Osteoblast (primary cell): ENCODE measurements around the gene CRHR2. TPM values are rescaled to one million over a fixed set of nuclear protein-coding genes. Genes with fewer than 3 reads are reported as not detected.

ENCODE experiments used
- DNase-seq: peaks from one replicate; pipeline ENCODE4 v3.0.0; 2011; ENCODE audit warnings: low spot score, mixed read lengths; ENCODE audit not compliant: insufficient read length; ENCODE audit errors: missing footprints
- H2AFZ ChIP-seq: 2 replicates; pipeline ENCODE4 v1.6.0; 2011; ENCODE audit warnings: mild to moderate bottlenecking, low read length
- H3K27ac ChIP-seq: 2 replicates; pipeline ENCODE4 v1.5.1; 2011; ENCODE audit warnings: mild to moderate bottlenecking, low read depth, low read length, moderate library complexity
- H3K27me3 ChIP-seq: 2 replicates; pipeline ENCODE4 v1.6.0; 2012; ENCODE audit warnings: mild to moderate bottlenecking, control low read depth, inconsistent platforms, low read length, moderate library complexity; ENCODE audit not compliant: insufficient read depth
- H3K36me3 ChIP-seq: 2 replicates; pipeline ENCODE4 v1.5.1; 2011; ENCODE audit warnings: mild to moderate bottlenecking, low read length, control low read depth, moderate library complexity; ENCODE audit not compliant: insufficient read depth
- H3K4me1 ChIP-seq: 2 replicates; pipeline ENCODE4 v1.5.1; 2011; ENCODE audit warnings: mild to moderate bottlenecking, low read length, control low read depth, moderate library complexity; ENCODE audit not compliant: insufficient read depth
- H3K4me2 ChIP-seq: 2 replicates; pipeline ENCODE4 v1.6.0; 2011; ENCODE audit warnings: mild to moderate bottlenecking, low read length; ENCODE audit not compliant: insufficient read depth
- H3K4me3 ChIP-seq: fragments of 200-600 bp; sonication (generic); 3 replicates; pipeline ENCODE4 v1.5.1; 2012; ENCODE audit warnings: mild to moderate bottlenecking, low read length, inconsistent platforms; ENCODE audit not compliant: insufficient read depth
- H3K79me2 ChIP-seq: 2 replicates; pipeline ENCODE4 v1.6.0; 2012; ENCODE audit warnings: mild to moderate bottlenecking, low read length, control low read depth, inconsistent platforms; ENCODE audit not compliant: insufficient read depth
- H3K9me3 ChIP-seq: 2 replicates; pipeline ENCODE4 v1.5.1; 2011; ENCODE audit warnings: low read depth, low read length, control low read depth
- H4K20me1 ChIP-seq: 2 replicates; pipeline ENCODE4 v1.6.0; 2012; ENCODE audit warnings: mild to moderate bottlenecking, low read length, control low read depth; ENCODE audit not compliant: insufficient read depth
- total RNA-seq: library from RNA; depleted of rRNA; stranded (reverse); fragments of >200 nt; gene quantifications from 2 replicates; pipeline ENCODE4 v1.2.3, GENCODE V29; 2012
- TF ChIP-seq, protein P1 (sequence below): IDR thresholded peaks from 2 replicates; pipeline ENCODE4 v1.5.1; 2011; ENCODE audit warnings: mild to moderate bottlenecking, low read depth, low read length, moderate library complexity; ENCODE audit errors: extremely low read depth

CRHR2 gene
- total RNA-seq, 1 donor, result not detected

GRCh38 chr7:30687604-30688003, 5.3 kb upstream of the CRHR2 start:
- Histone ChIP-seq H3K4me2 (no peak overlapping the region), H3K4me1 (no peaks in the 10 kb centered on the region), H2AFZ (no peak overlapping the region), H4K20me1 (no peaks in the 10 kb centered on the region), H3K4me3 (no peak overlapping the region), H3K9me3 (no peaks in the 10 kb centered on the region), H3K79me2 (no peaks in the 10 kb centered on the region), H3K27me3 (peaks cover 40% of the 10 kb centered on the region), H3K27ac (no peak overlapping the region), H3K36me3 (no peaks in the 10 kb centered on the region)
- peak; percentile 53 for DNase-seq
- TF ChIP-seq, protein P1, sequence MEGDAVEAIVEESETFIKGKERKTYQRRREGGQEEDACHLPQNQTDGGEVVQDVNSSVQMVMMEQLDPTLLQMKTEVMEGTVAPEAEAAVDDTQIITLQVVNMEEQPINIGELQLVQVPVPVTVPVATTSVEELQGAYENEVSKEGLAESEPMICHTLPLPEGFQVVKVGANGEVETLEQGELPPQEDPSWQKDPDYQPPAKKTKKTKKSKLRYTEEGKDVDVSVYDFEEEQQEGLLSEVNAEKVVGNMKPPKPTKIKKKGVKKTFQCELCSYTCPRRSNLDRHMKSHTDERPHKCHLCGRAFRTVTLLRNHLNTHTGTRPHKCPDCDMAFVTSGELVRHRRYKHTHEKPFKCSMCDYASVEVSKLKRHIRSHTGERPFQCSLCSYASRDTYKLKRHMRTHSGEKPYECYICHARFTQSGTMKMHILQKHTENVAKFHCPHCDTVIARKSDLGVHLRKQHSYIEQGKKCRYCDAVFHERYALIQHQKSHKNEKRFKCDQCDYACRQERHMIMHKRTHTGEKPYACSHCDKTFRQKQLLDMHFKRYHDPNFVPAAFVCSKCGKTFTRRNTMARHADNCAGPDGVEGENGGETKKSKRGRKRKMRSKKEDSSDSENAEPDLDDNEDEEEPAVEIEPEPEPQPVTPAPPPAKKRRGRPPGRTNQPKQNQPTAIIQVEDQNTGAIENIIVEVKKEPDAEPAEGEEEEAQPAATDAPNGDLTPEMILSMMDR, result no peak

- Histone ChIP-seq H3K36me3 (no peaks in the 10 kb centered on the region), H3K9me3 (no peaks in the 10 kb centered on the region), H3K27me3 (peaks cover 61% of the 10 kb centered on the region), H2AFZ (no peak overlapping the region), H3K79me2 (no peaks in the 10 kb centered on the region), H3K4me2 (no peak overlapping the region), H3K4me1 (no peaks in the 10 kb centered on the region), H4K20me1 (no peaks in the 10 kb centered on the region), H3K27ac (no peak overlapping the region), H3K4me3 (no peak overlapping the region)
- DNase-seq, result no peak
- TF ChIP-seq, protein P1, result no peak
These were observed 2.1 kb upstream of the CRHR2 start for GRCh38 chr7:30684351-30684750.

DNA sequence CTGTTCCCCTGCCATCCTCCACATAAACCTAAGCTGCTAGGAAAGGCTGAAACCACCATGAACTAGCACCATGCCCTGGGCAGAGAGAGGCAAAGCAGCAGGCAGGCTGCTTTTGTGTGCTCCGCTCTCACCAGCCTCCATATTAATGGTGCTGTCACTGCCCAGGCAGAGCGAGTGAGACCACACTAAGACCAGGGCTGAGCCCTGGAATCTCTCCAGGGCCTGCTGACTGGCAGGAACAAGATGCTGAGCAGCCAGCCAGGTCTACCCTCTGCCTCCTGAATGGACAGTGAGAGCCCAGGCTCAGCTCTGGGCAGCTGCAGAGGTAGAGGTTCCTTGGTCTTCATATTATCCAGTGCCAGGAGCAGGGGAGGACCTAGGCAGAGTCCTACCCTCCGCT, 1.6 kb upstream of the CRHR2 start:
- TF ChIP-seq, protein P1, result no peak
- Histone ChIP-seq H4K20me1 (no peaks in the 10 kb centered on the region), H3K79me2 (no peaks in the 10 kb centered on the region), H3K4me2 (no peak overlapping the region), H3K4me1 (no peaks in the 10 kb centered on the region), H3K27me3 (peaks cover 62% of the 10 kb centered on the region), H3K36me3 (no peaks in the 10 kb centered on the region), H3K9me3 (no peaks in the 10 kb centered on the region), H3K4me3 (no peak overlapping the region), H2AFZ (no peak overlapping the region), H3K27ac (no peak overlapping the region)
- DNase-seq, result no peak

- Histone ChIP-seq H3K4me2 (no peak overlapping the region), H3K27me3 (peaks cover 65% of the 10 kb centered on the region)
These were observed 1.1 kb upstream of the CRHR2 start for GRCh38 chr7:30683306-30683705.

More at GRCh38 chr7:30683306-30683705, 1.1 kb upstream of the CRHR2 start:
- Histone ChIP-seq H3K4me1 (no peaks in the 10 kb centered on the region), H3K36me3 (no peaks in the 10 kb centered on the region), H4K20me1 (no peaks in the 10 kb centered on the region), H3K4me3 (no peak overlapping the region), H2AFZ (no peak overlapping the region), H3K9me3 (no peaks in the 10 kb centered on the region), H3K79me2 (no peaks in the 10 kb centered on the region), H3K27ac (no peak overlapping the region)
- TF ChIP-seq, protein P1, result no peak
- no peak for DNase-seq
